GM19193 (cell line): ENCODE results near the gene MRTFB.

Experiments
- POLR2A ChIP-seq: IDR thresholded peaks from 4 replicates; pipeline ENCODE4 v1.6.1; 2011; ENCODE audit not compliant: insufficient read depth, insufficient read length; ENCODE audit errors: extremely low read depth

MRTFB gene

DNA sequence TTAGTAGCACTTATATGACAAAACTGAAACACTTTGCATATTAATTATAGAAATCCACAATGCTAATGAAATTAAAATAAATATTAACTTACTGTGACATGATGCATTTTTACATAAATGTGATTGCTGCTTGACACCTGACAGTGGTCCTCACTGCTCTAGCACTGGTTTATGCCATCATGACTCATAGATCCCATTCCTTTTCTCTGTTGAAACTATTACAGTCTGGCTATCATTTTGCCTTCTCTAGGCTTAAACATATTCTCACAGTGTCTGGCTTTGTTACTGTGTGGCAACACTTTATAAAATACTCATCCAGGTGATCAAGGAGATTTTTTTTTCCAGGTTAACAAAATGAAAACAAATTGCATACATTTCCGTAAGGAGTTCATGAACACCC is 108.0 kb downstream of the MRTFB start:
- no peak for TF ChIP-seq POLR2A

DNA sequence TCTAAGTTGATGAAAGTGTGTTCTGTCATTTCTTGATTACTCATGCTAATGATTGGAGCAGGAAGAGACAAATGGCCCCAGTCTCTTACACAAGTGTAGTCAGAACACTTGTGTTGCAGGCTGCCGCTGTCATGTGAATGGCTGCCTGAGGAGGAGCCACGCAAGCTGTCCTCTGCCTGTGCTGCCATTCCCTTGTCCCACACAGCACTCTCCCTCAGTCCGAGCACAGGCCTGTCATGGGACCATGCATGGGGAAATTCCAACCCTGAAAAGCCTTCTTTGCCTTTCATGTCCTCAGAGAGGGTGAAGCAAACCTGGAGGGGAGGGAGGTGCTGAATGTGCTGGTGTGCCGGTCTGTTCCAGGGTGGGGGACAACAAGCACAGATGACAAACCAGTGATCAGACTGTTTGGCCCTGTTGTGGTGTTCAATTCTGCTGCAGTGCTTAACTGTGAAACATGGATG is 109.4 kb downstream of the MRTFB start:
- TF ChIP-seq POLR2A = no peak

DNA sequence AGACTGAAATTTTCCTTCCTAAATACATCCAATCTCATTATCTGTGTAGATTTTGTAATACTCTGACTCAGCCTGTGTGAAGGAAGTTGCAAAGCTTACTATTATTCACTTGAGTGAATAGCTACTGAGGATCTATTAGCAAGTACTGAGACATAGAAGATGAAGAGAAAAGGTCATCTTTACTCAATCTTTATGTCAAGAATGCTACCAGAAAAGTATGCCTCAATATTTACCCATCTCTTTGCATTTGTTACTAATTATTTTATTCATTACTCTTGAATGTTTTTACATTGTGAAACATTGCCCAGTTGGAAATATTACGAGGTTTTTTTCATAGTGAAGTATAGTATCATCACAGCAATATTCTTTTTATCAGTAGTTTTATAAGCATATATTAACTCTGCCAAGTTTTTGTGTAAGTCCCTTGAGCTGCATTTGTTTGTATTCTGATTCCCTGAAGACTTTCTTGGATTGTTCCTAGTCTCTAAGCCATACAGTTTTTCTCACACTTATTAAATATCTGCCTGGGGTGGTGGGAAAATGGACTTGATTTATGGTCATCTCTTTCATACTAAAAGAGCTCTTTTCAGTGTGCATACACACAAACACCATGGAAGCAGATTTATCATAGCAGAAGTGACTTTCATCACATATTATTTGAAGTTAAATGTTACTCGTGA is 110.4 kb downstream of the MRTFB start:
- TF ChIP-seq POLR2A = no peak

DNA sequence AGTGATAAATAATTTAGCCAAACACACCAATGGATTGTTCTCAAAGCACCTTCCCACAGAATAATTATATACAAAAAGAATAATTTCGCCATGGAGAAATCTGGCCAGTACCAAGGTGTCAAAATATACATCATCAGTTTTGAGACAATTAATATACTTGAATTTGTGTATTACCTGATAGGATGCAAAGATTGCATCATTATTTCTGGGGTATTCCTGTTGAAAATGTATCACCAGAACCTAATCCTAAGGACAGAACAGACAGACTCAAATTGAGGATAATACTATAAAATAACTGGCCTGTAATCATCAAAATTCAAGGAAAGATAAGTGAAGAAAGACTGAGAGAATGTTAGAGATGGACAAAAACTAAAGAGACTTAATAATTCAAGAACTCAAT is 111.9 kb downstream of the MRTFB start:
- no peak for TF ChIP-seq POLR2A

DNA sequence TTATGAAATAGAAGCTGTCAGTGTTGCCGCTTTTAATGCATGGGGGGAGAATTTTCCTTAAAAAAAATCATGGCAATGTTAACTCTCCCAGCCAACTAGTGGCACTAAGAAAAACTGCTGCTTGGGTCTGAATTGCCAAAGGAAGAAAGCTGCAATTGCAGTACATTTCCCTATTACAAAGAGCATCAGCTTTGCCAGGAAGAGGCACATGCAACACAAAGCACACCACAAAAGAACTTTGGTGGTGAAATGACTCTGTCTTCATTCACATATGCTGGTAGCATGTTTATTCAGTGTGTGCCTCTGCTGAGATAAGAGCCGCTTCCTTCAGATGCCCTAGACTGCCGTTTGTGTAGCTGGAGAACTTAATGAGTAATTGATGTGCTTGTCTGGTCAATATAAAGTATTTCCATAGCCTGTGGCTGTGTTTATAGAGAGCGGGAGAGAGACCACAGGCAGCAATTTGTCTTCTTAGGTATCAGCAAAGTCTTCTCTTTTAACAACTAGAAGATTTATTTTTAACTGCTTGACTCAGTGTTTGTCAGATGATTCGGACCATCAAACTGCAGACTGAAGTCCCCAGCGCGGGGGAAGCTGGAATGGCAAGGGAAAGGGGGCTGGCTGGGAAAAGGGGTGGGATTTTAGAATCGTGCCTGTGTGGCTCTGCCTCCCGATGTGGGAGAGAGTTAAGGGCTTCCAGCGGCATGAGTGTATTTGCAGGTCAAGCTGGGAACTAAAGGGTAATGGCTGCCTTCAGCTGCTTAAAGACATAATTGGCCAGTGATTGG is 115.1 kb downstream of the MRTFB start:
- TF ChIP-seq POLR2A = no peak

DNA sequence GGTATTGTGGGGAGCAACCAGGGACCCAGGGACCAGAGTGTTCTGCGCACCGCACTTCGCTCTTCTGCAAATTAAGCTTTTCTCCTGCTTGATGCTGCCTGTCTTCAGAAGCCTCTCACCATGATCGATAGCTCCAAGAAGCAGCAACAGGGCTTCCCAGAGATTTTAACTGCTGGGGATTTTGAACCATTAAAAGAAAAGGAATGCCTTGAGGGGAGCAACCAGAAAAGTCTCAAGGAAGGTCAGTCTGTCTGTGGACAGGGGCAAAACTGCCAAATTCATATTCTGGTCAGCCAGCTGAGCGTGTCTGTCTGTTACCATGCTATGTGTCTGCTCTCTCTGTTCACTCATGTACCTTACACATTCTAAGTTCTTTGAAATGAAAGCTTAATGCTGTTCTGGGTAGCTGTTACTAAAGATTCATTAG is 115.7 kb downstream of the MRTFB start:
- no peak for TF ChIP-seq POLR2A

DNA sequence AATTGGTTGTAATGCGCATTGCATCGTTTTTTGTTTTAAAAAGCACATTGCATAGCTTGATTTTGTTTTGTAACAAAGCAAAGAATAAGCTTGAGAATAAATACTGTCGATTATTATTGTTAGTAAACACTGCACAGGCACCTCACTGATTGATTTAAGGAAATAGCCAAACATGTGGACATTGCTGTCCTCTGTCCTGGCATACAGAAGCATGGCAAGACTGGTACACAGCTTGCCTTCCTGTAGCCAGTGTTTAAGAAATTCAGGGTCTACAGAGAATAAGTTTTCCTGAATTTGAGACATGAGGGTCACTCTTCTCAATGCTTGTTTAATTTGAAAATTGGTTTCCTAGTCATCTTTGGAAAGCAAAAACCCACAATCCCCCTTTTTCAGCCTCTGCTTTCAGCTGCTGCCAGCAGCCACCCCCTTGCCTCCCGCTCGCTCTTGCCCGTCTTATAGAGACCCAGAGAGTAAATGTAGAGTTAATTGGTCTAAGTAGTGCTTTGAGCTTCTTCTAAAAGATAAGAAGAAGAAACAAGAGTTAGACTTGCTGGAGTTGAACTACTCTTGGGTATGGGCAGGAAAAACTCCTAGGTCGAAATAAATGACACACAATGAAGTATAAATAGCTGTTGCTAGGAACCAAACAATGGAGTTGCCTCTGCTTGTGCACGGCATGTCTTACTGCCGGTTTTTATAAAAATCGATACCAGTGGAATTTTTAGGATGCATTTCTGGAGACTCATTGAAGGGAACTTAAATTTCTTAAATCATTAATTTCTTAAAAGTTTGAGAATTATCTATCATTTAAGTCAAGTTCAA is 116.6 kb downstream of the MRTFB start:
- no peak for TF ChIP-seq POLR2A

DNA sequence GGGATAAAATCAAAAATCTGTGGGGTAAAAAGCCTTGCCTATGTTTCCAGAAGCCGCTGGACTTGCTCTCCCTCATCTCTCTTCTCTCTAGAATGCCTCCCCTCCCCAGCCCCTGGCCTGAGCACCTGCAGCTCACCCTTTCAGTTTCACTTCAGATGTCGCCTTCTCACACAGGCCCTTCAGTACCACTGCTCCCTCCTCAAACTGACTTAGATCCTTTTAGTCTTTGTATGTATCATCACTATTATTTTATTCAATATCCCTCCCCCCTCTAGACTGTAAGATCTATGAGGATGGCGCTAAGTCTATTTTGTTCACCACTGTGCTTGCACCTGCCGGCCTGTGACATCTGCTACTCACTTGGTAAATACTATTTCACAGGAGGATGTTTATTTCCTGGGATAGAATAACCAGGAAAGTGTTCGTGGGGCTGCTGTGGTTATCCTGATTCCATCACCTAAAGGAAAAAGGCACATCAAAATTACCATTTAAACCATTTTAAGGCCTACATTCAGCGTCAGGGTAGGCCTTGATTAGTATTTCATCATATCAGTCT is 122.3 kb downstream of the MRTFB start:
- no peak for TF ChIP-seq POLR2A

DNA sequence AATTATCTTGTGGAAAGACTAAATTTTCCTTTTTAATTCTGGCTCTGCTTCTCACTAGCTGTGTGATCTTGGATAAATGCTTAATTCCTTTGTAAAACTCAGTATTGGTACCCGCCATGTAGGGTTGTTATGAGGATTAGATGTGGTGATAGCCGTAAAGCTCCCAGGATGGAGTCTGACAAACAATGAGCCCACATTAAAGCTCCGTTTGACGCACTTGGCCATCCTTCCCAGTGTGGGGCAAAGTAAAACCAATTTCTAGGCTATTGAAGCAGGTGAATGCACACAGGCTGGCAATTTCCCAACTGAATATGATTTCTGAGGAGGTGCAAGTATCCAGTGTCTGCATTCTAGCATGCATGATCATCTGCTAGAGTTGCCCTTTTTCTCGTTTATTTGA is 123.6 kb downstream of the MRTFB start:
- TF ChIP-seq POLR2A = no peak

DNA sequence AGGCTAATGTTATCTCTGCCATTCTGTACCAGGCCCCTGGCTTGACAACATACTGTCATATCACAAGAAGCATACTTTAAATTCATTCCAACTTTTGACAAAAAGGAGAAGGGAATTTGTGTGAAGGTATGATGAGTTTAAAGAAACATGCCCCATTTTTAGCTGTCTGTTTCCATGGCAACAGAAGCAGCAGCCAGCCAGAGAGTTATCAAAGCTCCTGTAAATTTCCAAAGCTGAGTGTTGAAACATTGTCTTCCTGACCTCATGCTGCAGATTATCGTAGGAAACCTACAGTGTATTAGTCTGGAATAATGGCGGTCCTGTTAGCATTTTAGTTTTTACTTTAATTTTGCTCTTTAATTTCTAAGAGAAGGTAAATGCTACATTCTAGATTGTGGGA is 124.9 kb downstream of the MRTFB start:
- no peak for TF ChIP-seq POLR2A

DNA sequence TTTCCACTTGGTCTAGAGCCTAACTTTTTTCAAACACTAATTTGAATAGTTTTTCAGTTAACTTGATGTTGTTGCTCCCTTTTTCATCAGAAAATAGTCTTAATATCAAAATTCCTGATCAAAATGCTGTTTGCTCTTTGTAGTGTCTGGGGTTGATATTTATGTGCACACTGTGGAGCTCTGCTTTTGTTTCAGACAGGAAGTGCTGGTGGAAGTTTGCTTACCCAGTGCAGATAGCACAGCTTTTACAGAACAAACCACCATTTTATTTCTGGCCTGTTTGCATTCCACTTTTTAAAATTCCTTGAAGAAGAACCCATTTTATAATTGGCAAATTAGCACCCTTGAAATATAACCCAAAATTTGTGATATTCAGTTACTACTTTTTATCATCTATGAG is 125.4 kb downstream of the MRTFB start:
- TF ChIP-seq POLR2A = no peak

DNA sequence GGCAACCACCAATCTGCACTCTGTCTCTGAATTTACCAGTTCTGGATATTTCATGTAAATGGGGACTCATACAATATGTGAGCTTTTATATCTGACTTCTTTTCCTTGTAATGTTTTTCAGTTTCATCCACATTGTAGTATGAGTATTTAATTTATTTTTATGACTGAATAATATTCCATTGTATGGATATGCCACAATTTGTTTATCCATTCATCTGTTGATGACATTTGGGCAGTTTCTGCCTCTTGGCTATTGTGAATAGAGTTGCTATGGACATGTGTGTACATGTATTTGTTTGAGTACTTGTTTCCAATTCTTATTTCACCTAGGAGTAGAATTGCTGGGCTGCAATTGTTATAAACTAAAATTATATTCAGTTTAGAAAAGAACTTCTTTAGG is 126.9 kb downstream of the MRTFB start:
- TF ChIP-seq POLR2A = no peak

DNA sequence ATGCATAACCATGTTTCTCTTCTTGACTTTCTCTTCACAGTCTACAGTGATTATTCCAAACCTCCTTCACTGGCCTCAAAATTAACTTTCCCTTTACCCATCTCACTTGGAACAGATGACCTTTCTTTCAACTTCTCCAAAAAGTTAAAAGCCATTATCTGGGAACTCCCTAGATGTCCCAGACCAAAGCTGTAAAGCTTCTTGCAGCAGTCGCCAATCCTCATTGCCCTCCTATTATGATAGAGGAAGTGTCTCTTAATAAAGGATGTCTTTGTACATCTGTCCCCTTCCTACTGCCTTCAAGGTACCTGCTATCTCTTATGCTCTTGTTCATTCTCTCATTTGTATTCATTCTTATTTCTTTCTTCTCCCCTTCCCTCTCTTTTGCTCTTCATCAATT is 127.5 kb downstream of the MRTFB start:
- TF ChIP-seq POLR2A = no peak

DNA sequence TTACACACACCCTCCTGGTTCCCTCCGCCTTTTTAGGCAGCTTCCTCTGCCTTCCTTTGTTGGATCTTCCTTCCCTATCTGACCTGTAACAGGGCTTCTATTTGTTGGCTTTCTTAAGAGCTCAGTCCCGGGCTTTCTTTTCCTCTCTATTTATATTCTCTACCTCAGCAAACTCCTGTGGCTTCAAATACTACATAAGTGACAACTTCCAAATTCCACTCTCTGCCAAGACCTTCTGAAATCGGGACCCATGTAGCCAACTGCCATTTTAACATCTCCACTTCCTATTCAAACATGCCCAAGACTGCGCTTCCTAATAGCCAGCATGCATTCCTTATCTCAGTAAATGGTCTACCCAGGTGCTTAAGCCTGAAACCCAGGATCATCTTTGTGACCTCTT is 128.1 kb downstream of the MRTFB start:
- no peak for TF ChIP-seq POLR2A

DNA sequence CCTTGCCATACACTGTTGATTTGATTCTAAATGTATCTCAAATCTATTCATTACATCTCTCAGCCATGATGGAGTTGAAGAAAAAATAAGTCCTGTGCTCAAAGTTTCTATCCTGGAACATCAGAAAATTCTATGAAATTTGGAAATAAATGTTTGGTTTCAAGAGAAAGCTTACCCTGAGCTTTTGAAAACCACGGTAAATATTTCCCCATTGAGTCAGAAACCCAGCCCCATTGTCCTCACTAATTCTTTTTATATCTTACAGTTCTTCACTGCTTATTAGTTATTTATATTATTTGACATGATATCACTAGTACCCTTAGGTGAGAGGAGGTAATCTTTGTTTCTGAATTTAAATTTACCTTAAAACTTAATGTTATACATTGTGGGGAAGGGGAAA is 128.5 kb downstream of the MRTFB start:
- no peak for TF ChIP-seq POLR2A
